Stimulated activated CD8-positive, alpha-beta memory T cell treated with anti-CD3 and anti-CD28 coated beads, Interleukin-15, amount 100 ng/mL, for 1 hour (primary cell): ENCODE measurements around the gene IDE.
"Not testable (repeated sequence)": the region's sequence is repeated elsewhere in the genome, so short reads cannot be mapped to it uniquely, and the experiment has no call there.

Source experiments
- DNase-seq: peaks from one replicate; pipeline ENCODE4 v3.0.0-alpha.2; 2020; ENCODE audit warnings: low read depth

Gene IDE

DNA sequence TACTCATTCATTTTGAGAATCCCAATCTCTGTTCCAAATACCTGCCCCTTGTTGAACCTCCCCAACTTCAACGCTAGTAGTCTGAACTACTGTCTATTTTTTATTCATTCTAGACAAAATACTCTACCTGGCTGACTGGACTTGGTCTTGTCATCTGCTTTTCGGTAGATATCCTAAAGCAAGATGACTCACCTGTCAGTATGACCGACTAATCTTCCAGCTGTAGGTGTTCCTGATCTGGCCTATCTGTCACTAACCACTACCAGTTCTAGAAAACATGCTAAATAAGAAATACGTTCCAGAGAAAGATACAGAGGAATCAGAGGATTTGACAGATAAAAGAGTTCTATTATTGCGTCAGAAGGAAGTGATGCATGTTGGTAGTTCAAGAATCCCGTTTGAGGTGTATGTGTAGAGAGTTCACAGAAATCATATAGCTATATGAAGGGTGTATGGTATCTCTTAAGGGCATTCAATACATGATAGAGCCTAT is 81.1 kb downstream of the IDE start:
- no peak for DNase-seq

DNA sequence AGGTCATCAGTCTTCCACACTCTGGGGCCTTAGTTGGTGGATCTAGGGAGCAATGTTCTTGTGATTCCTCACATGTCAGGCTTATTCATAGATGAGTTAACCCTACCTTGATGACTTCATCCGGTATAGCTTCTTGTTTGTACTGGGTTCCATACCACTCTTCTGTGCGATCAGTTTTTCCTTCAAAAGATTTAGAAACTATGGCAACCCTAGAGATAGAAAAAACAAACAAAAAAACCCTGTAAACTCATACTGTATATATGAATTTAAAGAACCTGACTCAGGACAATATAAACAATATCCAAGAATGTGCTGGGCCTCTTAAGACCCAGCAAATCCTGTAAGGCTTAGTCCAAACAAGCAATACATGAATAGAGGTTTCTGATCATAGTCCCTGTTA is 83.5 kb downstream of the IDE start:
- DNase-seq = no peak

DNA sequence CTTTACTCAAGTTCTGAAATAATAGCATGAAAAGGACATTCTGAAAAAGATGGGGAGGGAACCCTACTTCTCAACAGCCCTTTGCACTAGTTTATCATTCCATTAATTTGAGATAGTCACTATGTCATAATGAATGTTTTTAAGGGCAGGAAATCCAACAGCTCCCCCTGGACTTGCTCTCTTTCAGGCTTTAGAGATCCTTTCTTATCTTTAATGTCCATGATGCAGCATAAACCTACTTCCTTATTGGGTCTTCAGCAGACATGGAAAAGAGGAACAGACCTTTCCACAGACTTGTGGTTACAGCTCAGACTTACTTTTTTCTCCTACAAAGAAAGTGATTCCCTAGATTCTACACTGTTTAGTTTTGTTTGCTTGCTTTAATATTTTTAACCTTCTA is 87.3 kb downstream of the IDE start:
- DNase-seq = no peak

DNA sequence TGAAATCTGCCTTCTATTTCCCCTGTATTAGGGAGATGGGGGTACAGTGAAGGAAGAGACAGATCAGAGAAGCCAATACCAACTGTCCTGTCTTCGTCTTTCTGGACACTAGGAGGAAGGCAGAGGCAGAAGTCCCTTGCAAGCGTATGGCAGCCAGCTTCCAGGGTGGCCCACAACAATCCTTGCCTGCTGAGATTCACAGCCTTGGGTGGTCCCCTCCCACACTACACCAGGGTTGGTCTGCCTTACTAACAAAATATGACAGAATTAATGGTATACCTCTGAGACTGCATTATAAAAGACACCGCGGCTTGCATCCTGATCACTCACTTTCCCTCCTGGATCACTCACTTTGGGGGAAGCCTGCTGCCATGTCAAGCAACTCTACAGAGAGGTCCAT is 90.4 kb downstream of the IDE start:
- DNase-seq = no peak

DNA sequence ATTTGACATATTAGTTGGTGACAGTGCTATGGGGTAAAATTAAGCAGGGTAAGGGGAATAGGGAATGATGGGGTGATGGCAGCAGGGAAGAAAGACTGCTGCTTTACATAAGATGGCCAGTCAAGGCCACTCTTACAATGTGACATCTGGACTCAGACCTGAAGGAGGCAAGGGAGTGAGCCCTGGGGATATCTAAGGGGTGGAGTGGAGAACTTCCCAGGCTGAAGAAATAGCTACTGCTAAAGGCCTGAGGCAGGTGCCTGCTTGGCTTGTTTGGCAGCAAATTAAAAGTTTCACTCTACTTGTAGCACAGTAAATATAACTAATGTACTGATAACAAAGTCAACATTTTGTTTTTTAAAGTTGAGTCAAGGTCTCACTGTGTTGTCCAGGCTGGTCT is 93.5 kb downstream of the IDE start:
- no peak for DNase-seq

DNA sequence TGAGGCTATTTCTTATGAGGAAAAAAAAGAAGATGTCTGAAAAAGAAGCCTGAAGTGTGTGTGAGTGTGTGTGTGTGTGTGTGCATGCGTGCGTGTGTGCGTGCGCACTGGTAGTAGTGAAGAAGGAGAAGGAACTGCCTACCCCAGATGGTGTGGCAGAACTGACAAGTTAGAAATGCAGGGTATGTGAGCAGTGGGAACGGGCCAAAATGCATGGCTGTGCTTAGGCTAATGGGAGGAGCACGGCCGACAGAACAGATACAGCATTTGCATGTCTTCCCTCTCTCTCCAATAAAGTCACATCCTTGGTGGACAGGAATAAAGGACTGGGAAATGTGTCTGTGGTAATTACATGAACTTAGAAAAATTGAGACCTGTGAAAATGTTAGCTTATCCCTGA is 94.3 kb downstream of the IDE start:
- no peak for DNase-seq

DNA sequence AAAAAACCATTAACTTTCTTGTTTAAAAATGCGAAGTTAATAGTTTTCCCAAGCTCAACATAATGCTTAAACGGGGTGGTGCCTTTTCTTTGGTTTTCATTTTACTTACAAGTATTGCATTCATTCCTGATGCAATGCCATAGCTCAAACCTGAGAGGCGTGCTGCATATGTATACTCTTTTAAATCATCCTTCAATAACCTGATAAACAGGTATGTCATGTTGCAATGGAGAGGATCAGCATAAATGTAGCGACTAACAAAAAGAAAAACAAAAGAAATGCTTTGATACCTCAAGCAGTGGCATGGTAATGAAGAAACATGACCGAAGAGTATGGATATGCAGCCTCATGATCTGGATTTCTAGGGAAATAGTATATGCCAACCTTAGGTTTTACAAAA is 95.4 kb downstream of the IDE start:
- no peak for DNase-seq

DNA sequence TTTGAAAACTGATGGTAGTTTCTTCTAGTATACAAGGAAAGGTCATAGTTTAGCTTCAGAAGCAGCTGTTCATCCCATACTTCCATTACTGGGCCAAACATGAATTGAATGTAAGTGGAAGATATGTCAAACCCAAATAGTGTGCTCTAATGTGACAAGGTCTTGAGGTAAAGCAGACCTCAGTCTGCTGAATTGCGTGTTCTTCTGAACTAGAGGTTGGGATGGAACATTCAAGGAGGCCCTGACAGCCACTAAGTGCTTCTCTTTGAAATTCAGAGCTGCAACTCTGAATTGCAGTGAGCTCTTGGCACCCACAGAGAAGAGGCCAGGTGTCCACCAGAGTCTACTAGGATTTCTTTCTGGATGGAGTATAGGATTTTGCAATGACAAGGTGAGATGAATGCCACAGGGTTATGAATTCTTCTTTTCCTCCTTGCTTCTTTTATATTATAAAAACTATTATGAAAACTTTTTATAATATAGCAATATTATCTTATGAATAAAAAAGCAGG is 98.5 kb downstream of the IDE start:
- no peak for DNase-seq

DNA sequence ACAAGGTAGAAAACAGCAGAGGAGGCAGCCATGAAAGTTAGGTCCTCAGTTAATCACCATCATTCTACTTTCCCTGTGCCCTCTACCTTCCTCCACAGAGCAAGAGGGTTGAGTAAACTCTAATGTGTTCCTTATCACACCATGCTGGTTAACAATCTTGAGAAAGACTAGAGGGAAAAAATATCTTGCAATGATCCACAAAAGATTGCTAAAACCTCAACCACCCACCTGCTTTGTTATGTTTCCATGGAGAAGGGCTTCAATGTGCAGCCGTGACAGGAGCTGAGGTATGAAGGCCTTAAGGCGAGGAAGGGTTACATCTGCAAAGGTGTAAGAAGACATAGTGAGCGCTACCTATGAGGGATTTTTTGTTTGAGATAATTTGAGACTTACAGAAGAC is 103.9 kb downstream of the IDE start:
- DNase-seq = no peak

DNA sequence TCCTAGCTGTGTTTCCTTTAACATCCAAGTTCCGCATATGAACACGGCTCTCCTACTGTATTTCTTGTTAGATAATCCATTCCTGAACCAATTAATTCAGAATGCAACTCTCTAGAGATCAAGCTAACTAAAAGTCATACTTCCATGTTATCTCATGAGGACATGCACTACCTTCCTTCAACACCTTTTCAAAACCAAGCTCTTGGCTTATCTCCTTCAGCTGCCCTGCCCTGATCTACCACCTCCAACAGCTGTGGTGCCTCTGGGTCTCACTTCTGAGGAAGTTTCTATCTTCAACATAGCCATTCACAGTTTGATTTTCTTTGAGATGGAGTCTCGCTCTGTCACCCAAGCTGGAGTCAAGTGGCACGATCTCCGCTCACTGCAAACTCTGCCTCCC is 109.5 kb downstream of the IDE start:
- no peak for DNase-seq

DNA sequence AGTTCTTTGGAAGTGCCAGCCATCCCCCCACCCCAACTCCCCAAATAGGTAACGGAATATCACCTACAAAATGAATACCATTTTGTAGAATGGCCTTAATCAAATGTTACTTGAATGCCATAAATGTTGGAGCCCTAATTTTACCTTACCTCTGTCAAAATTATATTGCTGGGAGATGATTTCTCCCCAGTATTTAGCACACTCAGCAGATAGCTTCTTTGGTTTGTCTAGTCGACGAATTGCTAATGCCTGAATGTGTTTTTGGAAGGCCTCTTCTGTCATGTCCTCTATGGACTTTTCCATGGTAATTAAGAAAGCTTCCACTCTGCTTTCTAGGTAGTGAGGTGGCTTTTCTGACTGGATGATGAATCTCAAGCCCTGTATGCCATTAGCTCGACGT is 110.3 kb downstream of the IDE start:
- no peak for DNase-seq

DNA sequence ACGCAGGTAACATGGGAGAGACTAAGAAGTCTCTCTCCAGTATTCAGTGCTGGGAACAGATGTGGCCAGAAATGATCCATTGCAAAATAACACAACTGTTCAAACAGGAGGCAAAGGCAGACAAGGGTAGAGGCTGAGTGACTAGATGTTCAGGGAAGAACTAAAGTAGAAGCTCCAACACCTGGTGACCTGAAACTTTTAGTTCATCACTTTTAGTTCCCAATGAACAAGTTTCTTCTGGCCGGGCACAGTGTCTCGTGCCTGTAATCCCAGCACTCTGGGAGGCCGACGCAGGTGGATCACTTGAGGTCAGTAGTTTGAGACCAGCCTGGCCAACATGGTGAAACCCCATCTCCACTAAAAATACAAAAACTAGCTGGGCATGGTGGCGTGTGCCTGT is 118.9 kb downstream of the IDE start:
- not testable (repeated sequence) for DNase-seq

DNA sequence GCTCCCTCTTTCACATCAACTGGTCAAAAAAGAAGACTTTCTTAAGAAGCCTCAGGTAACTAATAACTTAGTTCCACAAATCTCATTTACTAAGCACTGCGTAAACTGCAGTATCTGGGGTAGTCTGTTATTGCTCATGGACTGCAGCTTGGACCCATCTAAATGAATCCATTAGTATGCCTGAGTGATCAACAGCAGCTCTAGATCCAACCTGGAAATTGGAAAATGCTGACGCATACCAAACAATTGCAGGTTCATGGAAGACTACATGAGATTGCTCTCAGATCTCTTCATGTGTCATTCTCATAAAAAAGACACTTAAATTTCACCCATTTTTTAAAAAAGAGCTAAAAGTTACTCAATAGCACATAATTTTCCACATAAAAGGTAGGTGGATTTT is 121.6 kb downstream of the IDE start:
- DNase-seq = no peak

DNA sequence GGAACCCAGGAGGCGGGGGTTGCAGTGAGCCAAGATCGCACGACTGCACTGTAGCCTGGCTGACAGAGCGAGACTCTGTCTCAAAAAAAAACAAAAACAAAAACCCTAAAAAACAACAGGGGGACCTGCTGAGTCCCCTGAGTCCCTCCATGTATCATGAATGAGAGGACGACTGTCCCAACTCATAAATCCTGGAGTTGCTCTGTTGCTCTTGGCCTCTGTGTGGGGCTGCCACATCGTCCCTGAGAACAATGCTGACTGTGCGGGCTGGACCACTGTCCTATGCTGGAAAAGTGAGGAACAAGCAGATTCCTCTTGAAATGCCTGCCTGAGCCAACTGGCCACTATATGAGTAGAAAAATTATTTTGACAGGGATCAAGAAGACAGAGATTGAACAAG is 122.5 kb downstream of the IDE start:
- no peak for DNase-seq

DNA sequence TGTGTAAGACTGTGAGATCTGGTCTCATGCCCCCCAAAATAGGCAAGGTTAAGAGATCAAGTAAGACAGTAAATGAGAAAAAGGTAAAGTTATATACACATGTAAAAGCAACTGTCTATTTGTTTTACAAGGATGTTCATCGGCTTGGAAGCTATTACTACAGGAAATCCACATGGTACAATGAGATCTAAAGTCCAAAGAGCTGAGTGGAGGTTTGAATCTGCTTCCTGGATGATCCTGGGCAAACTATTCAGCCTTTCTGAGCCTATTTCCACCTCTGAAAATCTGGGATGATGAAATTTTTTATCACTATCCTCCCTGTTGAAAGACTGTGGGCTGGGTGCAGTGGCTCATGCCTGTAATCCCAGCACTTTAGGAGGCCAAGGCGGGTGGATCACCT is 123.0 kb downstream of the IDE start:
- no peak for DNase-seq

DNA sequence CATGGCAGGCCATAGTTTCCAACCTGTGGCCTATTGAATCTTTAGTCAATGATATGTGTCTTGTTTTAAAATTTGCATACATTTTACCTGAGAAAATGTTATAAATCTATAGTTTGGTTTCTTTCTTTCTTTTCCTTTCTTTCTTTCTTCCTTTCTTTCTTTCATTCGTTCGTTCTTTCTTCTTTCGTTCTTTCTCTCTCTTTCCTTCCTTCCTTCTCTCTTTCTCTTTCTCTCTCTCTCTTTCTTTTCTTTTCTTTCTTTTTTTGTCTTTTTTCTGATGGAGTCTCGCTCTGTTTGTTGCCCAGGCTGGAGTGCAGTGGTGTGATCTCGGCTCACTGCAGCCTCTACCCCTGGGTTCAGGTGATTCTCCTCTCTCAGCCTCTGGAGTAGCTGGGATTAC is 133.3 kb downstream of the IDE start:
- DNase-seq = no peak

DNA sequence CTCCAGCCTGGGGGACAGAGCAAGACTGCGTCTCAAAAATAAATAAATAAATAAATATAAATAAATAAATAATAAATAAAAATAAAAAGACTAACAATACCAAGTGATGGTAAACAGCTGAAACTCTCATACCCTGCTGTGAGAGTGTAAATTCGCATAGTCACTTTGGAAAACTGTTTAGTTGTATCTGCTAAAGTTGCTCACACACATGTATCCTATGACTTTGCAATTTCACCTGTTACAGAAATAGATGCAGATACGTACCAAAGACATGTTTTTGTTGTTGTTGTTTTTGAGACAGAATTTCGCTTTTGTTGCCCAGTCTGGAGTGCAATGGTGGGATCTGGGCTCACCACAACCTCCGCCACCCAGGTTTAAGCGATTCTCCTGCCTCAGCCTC is 135.7 kb downstream of the IDE start:
- no peak for DNase-seq

DNA sequence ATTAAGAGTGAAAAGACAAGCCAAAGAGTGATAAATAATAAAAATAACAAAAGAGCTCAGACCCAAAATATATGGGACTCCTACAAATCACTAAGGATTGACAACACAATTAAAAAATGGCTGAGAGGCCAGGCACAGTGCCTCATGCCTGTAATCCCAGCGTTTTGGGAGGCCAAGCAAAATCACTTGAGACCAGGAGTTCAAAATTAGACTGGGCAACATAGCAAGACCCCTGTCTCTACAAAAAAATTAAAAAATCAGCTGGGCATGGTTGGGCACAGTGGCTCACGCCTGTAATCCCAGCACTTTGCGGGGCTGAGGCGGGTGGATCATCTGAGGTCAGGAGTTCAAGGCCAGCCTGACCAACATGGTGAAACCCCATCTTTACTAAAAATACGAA is 137.3 kb downstream of the IDE start:
- DNase-seq = no peak

DNA sequence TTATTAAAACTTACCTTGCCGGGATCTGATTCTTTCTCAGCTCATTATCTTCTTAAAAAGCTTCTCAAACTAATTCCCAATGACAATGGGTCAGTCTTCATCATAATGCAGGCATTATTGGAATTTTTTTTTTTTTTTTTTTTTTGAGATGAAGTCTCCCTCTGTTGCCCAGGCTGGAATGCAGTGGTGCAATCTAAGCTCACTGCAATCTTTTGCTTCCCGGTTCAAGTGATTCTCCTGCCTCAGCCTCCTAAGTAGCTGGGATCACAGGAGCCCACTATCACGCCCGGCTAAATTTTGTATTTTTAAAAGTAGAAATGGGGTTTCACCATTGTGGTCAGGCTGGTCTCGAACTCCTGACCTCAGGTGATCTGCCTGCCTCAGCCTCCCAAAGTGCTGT is 137.8 kb downstream of the IDE start:
- DNase-seq = not testable (repeated sequence)

DNA sequence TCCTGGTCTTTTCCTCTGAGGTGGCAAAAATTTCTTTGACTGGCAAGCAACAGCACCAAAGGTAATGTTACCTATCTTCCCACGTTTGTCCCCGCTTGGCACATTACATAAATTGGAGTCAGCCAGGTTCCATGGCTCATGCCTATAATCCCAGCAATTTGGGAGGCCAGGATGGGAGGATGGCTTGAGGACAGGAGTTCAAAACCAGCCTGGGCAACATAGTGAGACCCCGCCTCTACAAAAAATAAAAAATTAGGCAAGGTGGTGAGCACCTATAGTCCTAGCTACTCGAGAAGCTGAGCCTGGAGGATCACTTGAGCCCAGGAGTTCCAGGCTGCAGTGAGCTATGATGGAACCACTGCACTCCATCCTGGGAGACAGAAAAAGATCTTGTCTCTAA is 139.5 kb downstream of the IDE start:
- DNase-seq = no peak

DNA sequence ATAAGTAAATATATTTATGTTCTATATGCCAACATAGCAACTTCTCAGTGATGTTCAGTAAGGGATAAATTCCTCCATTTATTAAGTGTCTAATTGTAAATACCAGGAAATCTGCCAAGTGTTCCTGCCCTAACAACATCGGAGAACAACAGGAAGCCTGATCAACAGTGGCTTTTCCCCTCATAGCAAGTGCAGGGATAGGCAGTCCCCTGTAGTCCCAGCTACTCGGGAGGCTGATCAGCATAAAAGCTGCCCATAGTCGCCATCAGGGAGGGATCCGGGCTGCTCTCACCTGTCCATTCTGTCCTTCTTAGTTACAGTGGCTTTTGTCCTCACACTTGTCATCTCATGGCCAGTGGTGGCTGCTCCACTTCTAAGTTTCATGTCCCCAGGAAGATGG is 141.3 kb downstream of the IDE start:
- DNase-seq = no peak

DNA sequence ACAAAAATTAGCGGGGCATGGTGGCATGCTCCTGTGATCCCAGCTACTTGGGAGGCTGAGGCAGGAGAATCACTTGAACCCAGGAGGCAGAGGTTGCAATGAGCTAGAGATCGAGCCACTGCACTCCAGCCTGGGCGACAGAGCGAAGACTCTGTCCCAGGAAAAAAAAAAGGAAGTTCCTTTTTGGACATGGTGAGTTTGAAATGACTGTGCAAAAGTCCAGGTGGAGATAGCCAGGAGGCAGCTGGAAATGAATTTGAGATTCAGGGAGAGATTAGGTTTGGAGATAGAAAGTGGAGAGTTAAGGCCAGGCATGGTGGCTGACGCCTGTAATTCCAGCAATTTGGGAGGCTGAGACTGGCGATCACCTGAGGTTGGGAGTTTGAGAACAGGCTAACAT is 143.8 kb downstream of the IDE start:
- no peak for DNase-seq

DNA sequence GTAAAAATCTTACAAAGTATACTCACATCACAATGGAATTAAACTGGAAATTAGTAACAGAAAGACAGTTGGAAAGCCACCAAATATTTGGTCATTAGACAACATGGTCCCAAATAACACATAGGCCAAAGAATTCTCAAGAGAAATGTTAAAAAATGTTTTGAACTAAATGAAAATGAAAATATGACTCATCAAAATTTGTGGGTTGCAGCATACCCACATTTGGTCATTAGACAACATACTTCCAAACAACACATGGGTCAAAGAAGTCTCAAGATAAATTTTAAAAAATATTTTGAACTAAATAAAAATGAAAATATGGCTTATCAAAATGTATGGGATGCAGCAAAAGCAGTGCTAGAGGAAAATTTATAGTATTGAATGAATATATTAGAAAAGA is 152.3 kb downstream of the IDE start:
- DNase-seq = no peak

DNA sequence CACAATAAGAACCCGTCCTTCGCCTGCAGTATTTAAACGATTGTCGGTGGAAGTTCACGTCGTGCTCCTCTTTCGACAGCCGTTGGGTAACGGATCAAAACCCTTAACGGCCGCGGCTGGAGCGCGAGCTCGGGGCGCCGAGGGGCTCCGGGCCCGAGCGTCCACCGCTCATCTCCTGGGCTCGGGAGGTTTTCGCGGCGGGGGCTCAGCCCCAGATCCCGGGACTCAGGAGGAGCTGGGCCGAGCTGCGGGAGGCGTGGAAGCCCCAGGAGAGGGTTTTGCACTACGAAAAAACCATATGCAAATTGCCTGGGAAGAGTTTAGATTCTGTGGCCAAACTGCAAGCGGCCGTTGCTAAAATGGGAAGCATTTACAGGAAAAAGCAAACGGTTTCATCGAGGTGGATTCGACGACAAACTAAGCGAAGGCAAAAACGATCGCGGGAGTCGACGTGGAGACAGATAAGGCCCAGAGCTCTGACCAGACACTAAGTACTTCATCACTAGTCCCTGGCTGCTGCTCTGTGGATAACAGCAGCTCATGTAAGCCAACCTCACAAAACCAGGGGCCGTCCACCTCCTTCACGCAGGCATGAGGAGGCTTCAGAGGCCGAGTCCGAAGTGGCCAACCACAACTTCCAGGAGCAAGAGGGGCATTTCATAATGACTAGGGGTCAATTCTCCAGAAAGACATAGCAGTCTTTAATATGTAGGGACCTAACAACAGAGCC is 153.2 kb downstream of the IDE start:
- no peak for DNase-seq
